Psoas muscle (tissue), 8 donors: Measurements from ENCODE around the gene KIRREL1. TPM values are rescaled to one million over a fixed set of nuclear protein-coding genes. Genes with fewer than 3 reads are reported as not detected.

Experiments
- ATAC-seq, 4 donors: fragments of 200-7000 bp; cut with Tn5 transposase; one replicate each; pipeline ENCODE4 v1.9.1; 2020; ENCODE audit warnings: moderate library complexity in 3 of 4, mild to moderate bottlenecking in 2 of 4
- DNase-seq, 2 donors: peaks; one replicate each; pipeline ENCODE4 v3.0.0-alpha.2; 2020
- H3K27ac ChIP-seq: fragments of 200-600 bp; one replicate; pipeline ENCODE4 v1.8.0; 2022
- H3K27me3 ChIP-seq, 3 donors: fragments of 200-600 bp in 1 of 3; one replicate each; pipeline versions ENCODE4 v1.6.1 to v1.8.0; 2013 to 2022; ENCODE audit warnings: low read length in 2 of 3, mild to moderate bottlenecking in 2 of 3, moderate library complexity in 1 of 3; ENCODE audit not compliant: insufficient read depth in 3 of 3
- H3K36me3 ChIP-seq, 2 donors: fragments of 200-600 bp in 1 of 2; one replicate each; pipeline versions ENCODE4 v1.6.1 to v1.8.0; 2013 to 2022; ENCODE audit warnings: low read depth in 1 of 2, mild to moderate bottlenecking in 1 of 2, moderate library complexity in 1 of 2; ENCODE audit not compliant: insufficient read depth in 1 of 2
- H3K4me1 ChIP-seq: fragments of 200-600 bp; one replicate; pipeline ENCODE4 v1.8.0; 2022
- H3K4me3 ChIP-seq: fragments of 200-600 bp; one replicate; pipeline ENCODE4 v1.8.0; 2022; ENCODE audit warnings: mild to moderate bottlenecking
- H3K9me3 ChIP-seq: fragments of 200-600 bp; one replicate; pipeline ENCODE4 v1.8.0; 2022
- CTCF ChIP-seq: fragments of 200-600 bp; IDR thresholded peaks from one replicate; pipeline ENCODE4 v1.8.0; 2022; ENCODE audit warnings: antibody characterized with exemption
- WGBS, 3 donors: extraction: QIAGEN DNeasy Blood & Tissue Kit; methylation state at CpG; one replicate each; pipeline versions ENCODE4 v1.1.6 to v1.1.7; 2013; 5-methylcytosine and 5-hydroxymethylcytosine counted together
- intact Hi-C, 2 donors: fragments of 100-400 bp; cut with DNase I; formaldehyde crosslinking; loops; one replicate each; pipeline versions ENCODE4 v1.11.0 to v1.14.2; 2022
- polyA plus RNA-seq, 3 donors: library from polyadenylated mRNA; stranded (reverse); fragments of 200-250 nt; gene quantifications; one replicate each; pipeline ENCODE4 v1.2.3, GENCODE V29; 2013
- total RNA-seq, 4 donors: library from RNA; stranded (reverse); fragmentation: NEBNext Ultra II Directional in 2 of 4; extraction: Animal tissue kit (Norgen Biotek cat#: 25700) in 2 of 4; gene quantifications; one replicate each; pipeline versions ENCODE4 v1.2.1 to v1.2.4, GENCODE V29; 2021 to 2023
- donor health status: healthy with polysubstance abuse.
- donor health status: DM: no; HTN: no; CAD: no; lungs with moderate emphysema.
- donor health status: Bipolar disorder and iron deficiency.
- donor health status: healthy.
- donor health status: DM: yes; HTN: yes; CAD: no.
- donor health status: DM: no; HTN: no; CAD: no.
- donor health status: DM: no; HTN: no; CAD: no.
- donor health status: DM: yes; HTN: yes; CAD: no.

KIRREL1 gene
- total and polyA plus RNA-seq, 7 donors: 1.3 to 7.6 (median 4.3) TPM

GRCh38 chr1:158121604-158122254 is 128.3 kb downstream of the KIRREL1 start:
- WGBS, 3 donors: 28 to 31% (median 28%) methylated on average over 5 of the region's 5 CpGs
- Histone ChIP-seq H3K4me1 (no peaks in the 10 kb centered on the region), H3K4me3 (no peak overlapping the region), H3K9me3 (no peaks in the 10 kb centered on the region), H3K36me3 (no peaks in the 10 kb centered on the region), H3K27ac (no peak overlapping the region), H3K27me3 (peaks cover 0 to 19% (median 0%) of the 10 kb centered on the region in 3 donors)
- ATAC-seq (no peak), DNase-seq (no peak)
- TF ChIP-seq CTCF: peak; percentile 24
- intact Hi-C loops: loop anchor here in 1 of 2 donors (5.0 kb wide), 2 partner anchors 129 to 159 kb away; partner anchors contain the start of gene KIRREL1

DNA sequence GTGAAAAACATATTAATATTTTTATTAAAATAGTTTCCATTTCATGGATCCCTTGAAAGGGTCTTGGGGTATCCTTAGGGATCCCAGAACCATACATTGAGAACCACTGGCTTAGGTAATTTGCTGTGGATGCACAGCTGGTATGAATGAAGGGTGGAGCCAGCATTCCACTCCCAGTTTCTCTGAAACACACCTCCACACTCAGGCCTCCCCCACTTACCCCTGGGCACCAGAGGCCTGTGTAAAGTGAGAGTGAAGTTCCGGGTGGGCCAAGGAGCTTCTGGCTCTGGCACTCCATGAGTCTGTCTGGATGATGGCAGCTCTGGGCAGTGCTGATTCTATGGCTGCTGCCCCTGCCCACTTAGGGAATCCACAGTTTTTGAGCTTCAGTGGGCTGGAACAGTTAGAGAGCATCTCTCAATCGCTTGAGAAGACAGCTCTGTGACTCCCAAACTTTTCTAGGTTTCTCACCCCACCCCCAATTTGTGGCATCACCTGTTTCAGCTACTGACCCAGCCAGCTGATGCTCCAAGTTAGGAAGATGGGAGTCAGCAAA is 129.5 kb downstream of the KIRREL1 start:
- Histone ChIP-seq H3K36me3 (no peaks in the 10 kb centered on the region), H3K4me3 (no peak overlapping the region), H3K9me3 (no peaks in the 10 kb centered on the region), H3K27me3 (peaks cover 0 to 19% (median 0%) of the 10 kb centered on the region in 3 donors), H3K4me1 (no peaks in the 10 kb centered on the region), H3K27ac (no peak overlapping the region)
- no peak for TF ChIP-seq CTCF
- ATAC-seq (no peak), DNase-seq (no peak)
- WGBS, 3 donors: 73 to 84% (median 78%) methylated on average over 2 of the region's 2 CpGs
- intact Hi-C loops: loop anchor here in 1 of 2 donors (5.0 kb wide), 2 partner anchors 131 to 161 kb away; partner anchors contain the start of gene KIRREL1

DNA sequence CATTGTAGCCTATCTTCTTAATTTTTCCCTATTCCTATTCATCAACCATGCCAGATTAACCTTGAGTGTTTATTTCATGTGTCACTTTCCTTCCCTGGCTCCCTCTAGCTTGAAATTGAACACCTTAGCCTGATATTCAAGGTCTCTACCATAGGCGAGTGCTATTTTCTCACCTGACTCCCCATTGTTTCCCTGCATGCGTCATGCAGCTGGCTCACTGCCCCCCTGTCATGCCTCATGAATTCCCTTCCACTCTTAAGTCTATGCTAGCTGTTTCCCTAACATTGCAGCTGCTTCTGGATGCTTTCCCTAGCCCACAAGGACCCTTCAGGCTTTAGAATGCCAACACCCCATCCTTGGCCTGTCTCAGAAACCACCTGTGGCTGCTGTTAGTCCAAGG is 130.6 kb downstream of the KIRREL1 start:
- Histone ChIP-seq H3K4me3 (no peak overlapping the region), H3K9me3 (no peaks in the 10 kb centered on the region), H3K36me3 (no peaks in the 10 kb centered on the region), H3K27me3 (peaks cover 0 to 19% (median 0%) of the 10 kb centered on the region in 3 donors), H3K4me1 (no peaks in the 10 kb centered on the region), H3K27ac (no peak overlapping the region)
- intact Hi-C loops: loop anchor here (2.0 to 5.0 kb wide), 3 partner anchors 131 to 162 kb away; partner anchors contain the start of gene KIRREL1 (in 2 of the 2)
- no peak for TF ChIP-seq CTCF
- DNase-seq (no peak), ATAC-seq (peak in 2 of 4 donors; percentile 34 to 57)
- 61 to 63% (median 62%) methylated on average over 2 of the region's 2 CpGs for WGBS, 3 donors

DNA sequence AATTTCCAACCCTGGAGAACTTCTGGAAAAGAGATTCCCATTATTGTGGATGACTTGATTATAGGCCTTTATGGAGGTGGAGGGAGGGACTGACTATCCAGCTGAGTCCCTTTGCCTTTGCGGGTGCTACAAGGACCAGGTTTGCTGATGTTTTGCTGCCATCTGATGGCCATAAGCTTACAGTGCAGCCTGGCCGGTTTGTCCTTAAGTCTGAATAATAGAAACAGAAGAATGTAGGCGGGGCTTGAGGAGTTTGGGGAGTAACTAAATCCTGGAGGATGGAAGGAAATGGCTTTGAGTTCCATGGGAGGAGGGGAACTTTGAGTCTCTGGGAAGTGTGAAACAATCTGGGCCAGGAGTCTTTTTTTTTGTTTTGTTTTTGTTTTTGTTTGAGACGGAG is 131.6 kb downstream of the KIRREL1 start:
- peak; percentile 88 to 98 (median 94) for ATAC-seq
- intact Hi-C loops: loop anchor here (1.0 to 5.0 kb wide), 4 partner anchors 132 to 163 kb away; partner anchors contain the start of gene KIRREL1 (in 2 of the 2)
- DNase-seq: peak; percentile 78 to 87
- peak; percentile 90 for TF ChIP-seq CTCF
- H3K36me3 ChIP-seq: no peaks in the 10 kb centered on the region
- H3K9me3 ChIP-seq: no peaks in the 10 kb centered on the region
- no peak overlapping the region for H3K27ac ChIP-seq
- no peaks in the 10 kb centered on the region for H3K4me1 ChIP-seq
- H3K27me3 ChIP-seq: peaks cover 0 to 14% (median 0%) of the 10 kb centered on the region in 3 donors
- 0 to 7% (median 5%) methylated on average over 3 to 4 of the region's 4 CpGs for WGBS, 3 donors
- H3K4me3 ChIP-seq: no peak overlapping the region
